COLO668 (cell line): ENCODE measurements around the gene FTO.

Experiments used
- DNase-seq: peaks from one replicate; lab custom pipeline; 2025; ENCODE audit not compliant: unreplicated experiment; lab: John Stamatoyannopoulos, UW

FTO gene

GRCh38 chr16:54049591-54050458, 345.9 kb downstream of the FTO start:
- no peak for DNase-seq

GRCh38 chr16:54050459-54051210, 346.7 kb downstream of the FTO start:
- DNase-seq, result no peak

GRCh38 chr16:54051821-54052220, 347.9 kb downstream of the FTO start:
- DNase-seq, result no peak

- DNase-seq, result no peak
Observed at GRCh38 chr16:54052271-54052670, 348.3 kb downstream of the FTO start.

- no peak for DNase-seq
Observed at GRCh38 chr16:54053891-54054820, 350.2 kb downstream of the FTO start.

- no peak for DNase-seq
Observed at GRCh38 chr16:54055191-54055590, 351.2 kb downstream of the FTO start.

GRCh38 chr16:54055864-54056263, 351.9 kb downstream of the FTO start:
- no peak for DNase-seq

GRCh38 chr16:54056921-54057320, 353.0 kb downstream of the FTO start:
- no peak for DNase-seq

- DNase-seq, result no peak
Observed at GRCh38 chr16:54059319-54059718, 355.4 kb downstream of the FTO start.

GRCh38 chr16:54060599-54061421, 356.9 kb downstream of the FTO start:
- no peak for DNase-seq

GRCh38 chr16:54061454-54061853, 357.5 kb downstream of the FTO start:
- DNase-seq, result no peak

- no peak for DNase-seq
Observed at GRCh38 chr16:54062361-54063278, 358.7 kb downstream of the FTO start.

GRCh38 chr16:54063279-54063773, 359.4 kb downstream of the FTO start:
- no peak for DNase-seq

- DNase-seq, result no peak
Observed at GRCh38 chr16:54066451-54067105, 362.6 kb downstream of the FTO start.

GRCh38 chr16:54067322-54068065, 363.5 kb downstream of the FTO start:
- DNase-seq, result no peak

GRCh38 chr16:54068212-54068611, 364.3 kb downstream of the FTO start:
- DNase-seq, result no peak

- DNase-seq, result no peak
Observed at GRCh38 chr16:54069601-54070239, 365.8 kb downstream of the FTO start.
